22Rv1 (cell line): ENCODE data around the gene PURA.
A peak's percentile ranks its signal among the peaks of the same experiment; 100 is the strongest.

Experiments
- H3K27ac ChIP-seq: fragments of 450-650 bp; 2 replicates; pipeline ENCODE4 v1.5.1; 2017
- CTCF ChIP-seq: fragments of 450-650 bp; IDR thresholded peaks from 2 replicates; pipeline ENCODE4 v1.5.1; 2017; ENCODE audit warnings: mild to moderate bottlenecking
- ZFX ChIP-seq: fragments of 450-650 bp; IDR thresholded peaks from 2 replicates; pipeline ENCODE4 v1.6.1; 2017; ENCODE audit warnings: antibody characterized with exemption, borderline replicate concordance

PURA gene

GRCh38 chr5:140109759-140110645 is 3.9 kb upstream of the PURA start:
- no peak overlapping the region for H3K27ac ChIP-seq
- no peak for TF ChIP-seq CTCF
- TF ChIP-seq ZFX = no peak

GRCh38 chr5:140110646-140110957 is 3.3 kb upstream of the PURA start:
- H3K27ac ChIP-seq = no peak overlapping the region

GRCh38 chr5:140111011-140111858 is 2.7 kb upstream of the PURA start:
- no peak overlapping the region for H3K27ac ChIP-seq
- TF ChIP-seq ZFX (no peak), CTCF (no peak)

More at GRCh38 chr5:140110646-140110957, 3.3 kb upstream of the PURA start:
- TF ChIP-seq CTCF = no peak
- no peak for TF ChIP-seq ZFX

GRCh38 chr5:140111859-140112551 is 1.9 kb upstream of the PURA start:
- H3K27ac ChIP-seq = no peak overlapping the region
- TF ChIP-seq ZFX (no peak), CTCF (no peak)

- TF ChIP-seq CTCF (no peak), ZFX (no peak)
Measured at GRCh38 chr5:140112685-140113179, 1.2 kb upstream of the PURA start.

GRCh38 chr5:140113180-140113698 is 670 bp upstream of the PURA start:
- TF ChIP-seq ZFX = no peak
- TF ChIP-seq CTCF = no peak
- peak overlapping the region; percentile 79 for H3K27ac ChIP-seq

More at GRCh38 chr5:140112685-140113179, 1.2 kb upstream of the PURA start:
- no peak overlapping the region for H3K27ac ChIP-seq
